Bronchial smooth muscle cell (primary cell): ENCODE results near the gene PFKFB3. TPM values are rescaled to one million over a fixed set of nuclear protein-coding genes. Genes with fewer than 3 reads are reported as not detected.

Experiments
- total RNA-seq: library from RNA; depleted of rRNA; stranded (reverse); fragments of >200 nt; gene quantifications from 2 replicates; pipeline ENCODE4 v1.2.1, GENCODE V29; 2014

The PFKFB3 gene
- 19.4 and 24.4 TPM in 2 replicates for total RNA-seq

DNA sequence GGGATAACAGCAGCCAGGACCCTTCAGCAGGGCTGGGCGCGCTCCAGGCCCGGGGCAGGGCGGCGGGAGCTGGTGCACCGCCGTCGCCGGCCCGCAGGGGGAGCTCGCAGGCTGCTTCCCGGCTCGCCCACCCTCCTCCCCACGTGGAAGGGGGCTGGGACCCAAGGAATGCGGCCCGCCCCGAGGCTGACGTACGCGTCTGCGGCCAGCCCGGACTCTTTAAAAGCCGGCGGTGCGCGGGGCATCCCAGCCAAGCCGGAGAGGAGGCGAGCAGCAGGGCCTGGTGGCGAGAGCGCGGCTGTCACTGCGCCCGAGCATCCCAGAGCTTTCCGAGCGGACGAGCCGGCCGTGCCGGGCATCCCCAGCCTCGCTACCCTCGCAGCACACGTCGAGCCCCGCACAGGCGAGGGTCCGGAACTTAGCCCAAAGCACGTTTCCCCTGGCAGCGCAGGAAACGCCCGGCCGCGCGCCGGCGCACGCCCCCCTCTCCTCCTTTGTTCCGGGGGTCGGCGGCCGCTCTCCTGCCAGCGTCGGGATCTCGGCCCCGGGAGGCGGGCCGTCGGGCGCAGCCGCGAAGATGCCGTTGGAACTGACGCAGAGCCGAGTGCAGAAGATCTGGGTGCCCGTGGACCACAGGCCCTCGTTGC, at the start of gene PFKFB3:
TSS of gene PFKFB3 (plus strand) at position 249 of the 647 bp plus-strand sequence. CDS start at position 578, 329 bp downstream.

Other genes with a start within 250 kb of the PFKFB3 start
- gene IL15RA, start 225.4 kb upstream of the PFKFB3 start, total RNA-seq: 1.4 and 5.3 TPM in 2 replicates
- gene IL2RA, start 140.6 kb upstream of the PFKFB3 start, total RNA-seq: not detected in 2 replicates
- 37.4 and 39.1 TPM in 2 replicates for gene RBM17, start 113.9 kb upstream of the PFKFB3 start, total RNA-seq